Naive thymus-derived CD4-positive, alpha-beta T cell (primary cell): Measurements from ENCODE around the gene NPHP1. TPM values are rescaled to one million over a fixed set of nuclear protein-coding genes. Genes with fewer than 3 reads are reported as not detected.
"Not testable (repeated sequence)": the region's sequence is repeated elsewhere in the genome, so short reads cannot be mapped to it uniquely, and the experiment has no call there.

Experiments
- ATAC-seq: fragments of 150-1000 bp; cut with Tn5 transposase; 2 replicates; pipeline ENCODE4 v1.10.0; 2021; ENCODE audit warnings: mild to moderate bottlenecking, moderate library complexity
- CTCF ChIA-PET: fragments of 350-600 bp; sonication (Branson Sonifier 250); formaldehyde crosslinking; loops from one replicate; lab custom pipeline; 2021; ENCODE audit warnings: antibody characterized with exemption; lab: Charles Lee
- POLR2A ChIA-PET: fragments of 350-600 bp; sonication (Branson Sonifier 250); formaldehyde crosslinking; loops from one replicate; lab custom pipeline; 2021; ENCODE audit warnings: antibody characterized with exemption, inconsistent platforms; lab: Charles Lee
- DNase-seq, 9 donors: peaks; one replicate each; pipeline versions ENCODE4 v3.0.0 to v3.0.0-alpha.2; 2020 to 2022; ENCODE audit warnings: mixed read lengths in 1 of 9
- H3K27ac ChIP-seq: one replicate; pipeline ENCODE4 v1.7.0; 2013; ENCODE audit warnings: mild to moderate bottlenecking, low read depth, low read length, moderate library complexity
- H3K27me3 ChIP-seq, 2 donors: one replicate each; pipeline ENCODE4 v1.7.0; 2013; ENCODE audit warnings: low read length in 2 of 2, mild to moderate bottlenecking in 2 of 2, moderate library complexity in 2 of 2; ENCODE audit not compliant: control insufficient read depth in 2 of 2, insufficient read depth in 2 of 2
- H3K36me3 ChIP-seq, 3 experiments: 1 replicate in 2 of 3; 2 replicates in 1 of 3; pipeline ENCODE4 v1.7.0; 2013; ENCODE audit warnings: low read length in 3 of 3, mild to moderate bottlenecking in 3 of 3, moderate library complexity in 1 of 3; ENCODE audit not compliant: insufficient read depth in 3 of 3, control insufficient read depth in 2 of 3
- H3K4me1 ChIP-seq, 2 donors: one replicate each; pipeline ENCODE4 v1.7.0; 2013; ENCODE audit warnings: low read length in 2 of 2, mild to moderate bottlenecking in 2 of 2, moderate library complexity in 1 of 2; ENCODE audit not compliant: control insufficient read depth in 2 of 2, insufficient read depth in 2 of 2
- H3K4me3 ChIP-seq: 2 replicates; pipeline ENCODE4 v1.7.0; 2013; ENCODE audit warnings: mild to moderate bottlenecking, low read length
- H3K9me3 ChIP-seq, 3 experiments: 1 replicate in 2 of 3; 2 replicates in 1 of 3; pipeline ENCODE4 v1.7.0; 2013; ENCODE audit warnings: low read length in 3 of 3; ENCODE audit not compliant: control insufficient read depth in 2 of 3
- H3K27ac Mint-ChIP-seq, 9 donors: one replicate each; pipeline ENCODE4 v1.8.0; 2020 to 2022; ENCODE audit warnings: mixed read lengths in 9 of 9, mild to moderate bottlenecking in 8 of 9, moderate library complexity in 5 of 9, inconsistent platforms in 2 of 9
- H3K27me3 Mint-ChIP-seq, 5 donors: one replicate each; pipeline ENCODE4 v1.8.0; 2021 to 2022; ENCODE audit warnings: mixed read lengths in 5 of 5, mild to moderate bottlenecking in 1 of 5
- H3K36me3 Mint-ChIP-seq, 5 donors: one replicate each; pipeline ENCODE4 v1.8.0; 2020 to 2022; ENCODE audit warnings: mixed read lengths in 5 of 5, mild to moderate bottlenecking in 3 of 5, inconsistent platforms in 1 of 5
- H3K4me1 Mint-ChIP-seq, 7 donors: one replicate each; pipeline ENCODE4 v1.8.0; 2020 to 2022; ENCODE audit warnings: mixed read lengths in 7 of 7, mild to moderate bottlenecking in 3 of 7, inconsistent platforms in 1 of 7
- H3K4me3 Mint-ChIP-seq, 10 donors: one replicate each; pipeline ENCODE4 v1.8.0; 2020 to 2022; ENCODE audit warnings: mild to moderate bottlenecking in 10 of 10, mixed read lengths in 10 of 10, moderate library complexity in 6 of 10, inconsistent platforms in 2 of 10
- H3K9me3 Mint-ChIP-seq, 11 donors: one replicate each; pipeline ENCODE4 v1.8.0; 2020 to 2022; ENCODE audit warnings: mixed read lengths in 11 of 11, mild to moderate bottlenecking in 4 of 11, inconsistent platforms in 1 of 11, moderate library complexity in 1 of 11
- intact Hi-C, 2 donors: fragments of 100-400 bp; cut with micrococcal nuclease; formaldehyde crosslinking; loops; one replicate each; pipeline ENCODE4 v1.15.1; 2023
- polyA plus RNA-seq, 2 donors: library from polyadenylated mRNA; unstranded; fragments of 300-500 nt; fragmentation: Illumina TruSeq; gene quantifications; one replicate each; pipeline ENCODE4 v1.2.3, GENCODE V29; 2021
- total RNA-seq, 6 experiments: library from RNA in 5 of 6; stranded (reverse) in 5 of 6; gene quantifications; 1 replicate in 5 of 6; 2 replicates in 1 of 6; pipeline ENCODE4 v1.2.3 and lab custom pipeline; 2021 to 2026

NPHP1 gene
- total and polyA plus RNA-seq, 7 experiments from 2014 or later: 0.11 to 0.64 (median 0.47) TPM; not detected in 1

- ChIA-PET POLR2A (no interaction called here), CTCF (no interaction called here)
- DNase-seq (no peak), ATAC-seq (no peak)
- Histone ChIP-seq H3K27ac (no peak overlapping the region), H3K27me3 (no peaks in the 10 kb centered on the region), H3K36me3 (no peaks in the 10 kb centered on the region), H3K4me1 (no peaks in the 10 kb centered on the region), H3K4me3 (no peak overlapping the region), H3K9me3 (no peaks in the 10 kb centered on the region)
- H3K27ac Mint-ChIP-seq: no peak overlapping the region
- peaks cover 0 to 20% (median 5%) of the 10 kb centered on the region in 5 donors for H3K27me3 Mint-ChIP-seq
- H3K4me1 Mint-ChIP-seq: no peaks in the 10 kb centered on the region
- H3K36me3 Mint-ChIP-seq: no peaks in the 10 kb centered on the region
- H3K4me3 Mint-ChIP-seq: no peak overlapping the region
- peaks cover 0 to 2% (median 0%) of the 10 kb centered on the region in 11 donors for H3K9me3 Mint-ChIP-seq
- intact Hi-C loops: no loop called here
Measured at GRCh38 chr2:110197452-110197851, 7.4 kb downstream of the NPHP1 start.

GRCh38 chr2:110190169-110190568 lies 14.6 kb downstream of the NPHP1 start:
- H3K27ac Mint-ChIP-seq, H3K27me3 ChIP-seq, DNase-seq, H3K4me3 Mint-ChIP-seq, POLR2A ChIA-PET, CTCF ChIA-PET, H3K27ac ChIP-seq, H3K9me3 Mint-ChIP-seq, H3K4me3 ChIP-seq, H3K4me1 Mint-ChIP-seq, H3K9me3 ChIP-seq, H3K4me1 ChIP-seq, H3K36me3 ChIP-seq, ATAC-seq, intact Hi-C loops: not testable (repeated sequence)
- peaks cover 5 to 21% (median 7%) of the 10 kb centered on the region in 5 donors for H3K27me3 Mint-ChIP-seq
- peaks cover 0 to 13% (median 4%) of the 10 kb centered on the region in 5 donors for H3K36me3 Mint-ChIP-seq

GRCh38 chr2:110182449-110182848 lies 22.4 kb downstream of the NPHP1 start:
- Mint-ChIP-seq H3K4me1 (no peaks in the 10 kb centered on the region), H3K9me3 (peaks cover 4 to 38% (median 18%) of the 10 kb centered on the region in 11 donors), H3K4me3 (no peak overlapping the region), H3K36me3 (peaks cover 0 to 22% (median 12%) of the 10 kb centered on the region in 5 donors), H3K27me3 (peaks cover 7 to 39% (median 17%) of the 10 kb centered on the region in 5 donors), H3K27ac (no peak overlapping the region)
- intact Hi-C loops: no loop called here
- Histone ChIP-seq H3K27me3 (no peaks in the 10 kb centered on the region), H3K36me3 (no peaks in the 10 kb centered on the region), H3K4me1 (no peaks in the 10 kb centered on the region), H3K4me3 (no peak overlapping the region), H3K27ac (no peak overlapping the region), H3K9me3 (no peaks in the 10 kb centered on the region)
- CTCF ChIA-PET: interaction anchor here (0.6 kb wide), 1 partner anchor 739 kb away, joined by 3 read pairs; no protein-coding TSS in a partner anchor
- DNase-seq: no peak
- POLR2A ChIA-PET: no interaction called here
- no peak for ATAC-seq

- ChIA-PET CTCF (no interaction called here), POLR2A (no interaction called here)
- H3K27me3 Mint-ChIP-seq: peaks cover 0 to 34% (median 21%) of the 10 kb centered on the region in 5 donors
- no peaks in the 10 kb centered on the region for H3K4me1 ChIP-seq
- no peak overlapping the region for H3K27ac Mint-ChIP-seq
- H3K4me1 Mint-ChIP-seq: no peaks in the 10 kb centered on the region
- H3K27me3 ChIP-seq: no peaks in the 10 kb centered on the region
- no peaks in the 10 kb centered on the region for H3K36me3 ChIP-seq
- intact Hi-C loops: no loop called here
- H3K9me3 Mint-ChIP-seq: peaks cover 0 to 37% (median 20%) of the 10 kb centered on the region in 11 donors
- no peak overlapping the region for H3K4me3 ChIP-seq
- H3K4me3 Mint-ChIP-seq: no peak overlapping the region
- H3K27ac ChIP-seq: no peak overlapping the region
- H3K9me3 ChIP-seq: no peaks in the 10 kb centered on the region
- no peak for ATAC-seq
- DNase-seq: no peak
- peaks cover 0 to 22% (median 8%) of the 10 kb centered on the region in 5 donors for H3K36me3 Mint-ChIP-seq
Measured at GRCh38 chr2:110180036-110180435, 24.8 kb downstream of the NPHP1 start.

- Mint-ChIP-seq H3K36me3 (peaks cover 0 to 4% (median 0%) of the 10 kb centered on the region in 5 donors), H3K4me1 (peaks cover 0 to 6% (median 4%) of the 10 kb centered on the region in 7 donors), H3K27ac (no peak overlapping the region), H3K4me3 (no peak overlapping the region), H3K9me3 (peaks cover 0 to 2% (median 0%) of the 10 kb centered on the region in 11 donors), H3K27me3 (peaks cover 0 to 18% (median 10%) of the 10 kb centered on the region in 5 donors)
- CTCF ChIA-PET: no interaction called here
- Histone ChIP-seq H3K27me3 (peaks cover 0 to 2% of the 10 kb centered on the region in 2 donors), H3K4me1 (no peaks in the 10 kb centered on the region), H3K9me3 (no peaks in the 10 kb centered on the region), H3K36me3 (no peaks in the 10 kb centered on the region), H3K27ac (no peak overlapping the region), H3K4me3 (no peak overlapping the region)
- POLR2A ChIA-PET: no interaction called here
- intact Hi-C loops: no loop called here
- DNase-seq (no peak), ATAC-seq (no peak)
Measured at GRCh38 chr2:110173523-110173922, 31.3 kb downstream of the NPHP1 start.

GRCh38 chr2:110172506-110172905 lies 32.3 kb downstream of the NPHP1 start:
- Mint-ChIP-seq H3K9me3 (peaks cover 0 to 2% (median 0%) of the 10 kb centered on the region in 11 donors), H3K27ac (no peak overlapping the region), H3K4me1 (peaks cover 0 to 6% (median 4%) of the 10 kb centered on the region in 7 donors), H3K36me3 (no peaks in the 10 kb centered on the region), H3K27me3 (peaks cover 0 to 20% (median 6%) of the 10 kb centered on the region in 5 donors), H3K4me3 (no peak overlapping the region)
- intact Hi-C loops: no loop called here
- ChIA-PET CTCF (no interaction called here), POLR2A (no interaction called here)
- ATAC-seq (no peak), DNase-seq (no peak)
- H3K4me3 ChIP-seq: no peak overlapping the region
- peaks cover 0 to 2% of the 10 kb centered on the region in 2 donors for H3K27me3 ChIP-seq
- H3K27ac ChIP-seq: no peak overlapping the region
- H3K9me3 ChIP-seq: no peaks in the 10 kb centered on the region
- H3K36me3 ChIP-seq: no peaks in the 10 kb centered on the region
- H3K4me1 ChIP-seq: no peaks in the 10 kb centered on the region

GRCh38 chr2:110170102-110170501 lies 34.7 kb downstream of the NPHP1 start:
- Histone ChIP-seq H3K27ac (no peak overlapping the region), H3K27me3 (peaks cover 0 to 2% of the 10 kb centered on the region in 2 donors), H3K4me3 (no peak overlapping the region), H3K36me3 (no peaks in the 10 kb centered on the region), H3K9me3 (no peaks in the 10 kb centered on the region), H3K4me1 (no peaks in the 10 kb centered on the region)
- intact Hi-C loops: no loop called here
- peak overlapping the region in 4 of 10 donors; percentile 26 to 51 (median 39) for H3K4me3 Mint-ChIP-seq
- POLR2A ChIA-PET: no interaction called here
- peaks cover 0 to 18% (median 3%) of the 10 kb centered on the region in 5 donors for H3K27me3 Mint-ChIP-seq
- no peak for ATAC-seq
- peaks cover 0 to 6% (median 4%) of the 10 kb centered on the region in 7 donors for H3K4me1 Mint-ChIP-seq
- H3K27ac Mint-ChIP-seq: no peak overlapping the region
- no peaks in the 10 kb centered on the region for H3K36me3 Mint-ChIP-seq
- CTCF ChIA-PET: interaction anchor here (0.5 kb wide), 1 partner anchor 1180 kb away, joined by 4 read pairs; no protein-coding TSS in a partner anchor
- DNase-seq: no peak
- no peaks in the 10 kb centered on the region for H3K9me3 Mint-ChIP-seq
